ENCODE results near the gene ZDHHC8.

The ZDHHC8 gene

DNA sequence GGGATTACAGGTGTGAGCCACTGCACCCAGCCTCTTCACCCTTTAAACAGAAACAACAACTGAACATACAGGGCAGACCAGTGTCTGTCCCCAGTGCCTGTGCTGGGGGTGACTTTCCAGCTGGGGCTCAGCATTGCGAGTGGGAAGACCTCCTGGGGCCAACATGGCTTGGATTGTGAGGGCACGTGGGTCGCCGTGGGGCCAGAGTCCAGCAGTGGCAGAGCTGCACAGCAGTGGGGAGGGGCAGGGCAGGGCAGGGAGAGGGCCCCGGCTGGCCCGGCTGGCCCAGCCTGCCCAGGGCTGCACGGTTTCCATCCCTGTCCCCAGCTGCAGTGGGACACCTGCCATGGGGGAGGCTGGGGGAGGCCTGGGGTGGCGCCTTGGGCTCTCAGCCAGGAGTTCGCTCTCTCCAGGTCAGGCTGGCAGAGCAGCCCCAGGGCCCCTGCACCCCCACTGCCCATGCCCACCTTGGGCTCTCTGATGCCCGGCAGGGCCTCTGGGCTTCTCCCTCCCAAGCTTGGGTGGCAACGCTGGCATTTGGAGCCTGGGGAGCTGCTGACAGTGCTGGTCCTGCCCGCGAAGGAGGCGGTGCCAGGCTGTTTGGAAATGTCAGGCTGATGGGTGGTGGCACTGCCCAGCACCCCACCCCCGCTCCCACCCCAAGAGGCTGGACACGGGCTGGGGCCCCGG, 49.7 kb downstream of the ZDHHC8 start:
- no peak for DNase-seq

DNA sequence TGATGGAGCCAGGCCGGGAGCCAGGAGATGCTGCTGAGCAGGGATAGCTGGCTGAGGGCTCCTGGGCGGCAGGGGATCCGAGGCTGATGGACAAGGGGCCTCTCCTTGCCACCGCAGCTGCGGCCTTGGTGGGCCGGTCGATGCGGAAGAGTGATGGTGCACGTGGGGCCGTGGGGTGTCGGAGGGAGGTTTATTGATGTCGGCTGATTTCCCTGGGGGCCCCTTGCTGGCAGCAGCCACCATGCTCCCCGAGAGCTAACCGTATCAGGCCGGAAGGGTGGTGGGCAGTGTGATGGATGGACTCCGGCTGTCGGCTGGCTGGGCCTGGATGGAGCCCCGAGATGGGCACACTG, 50.3 kb downstream of the ZDHHC8 start:
- no peak for DNase-seq

DNA sequence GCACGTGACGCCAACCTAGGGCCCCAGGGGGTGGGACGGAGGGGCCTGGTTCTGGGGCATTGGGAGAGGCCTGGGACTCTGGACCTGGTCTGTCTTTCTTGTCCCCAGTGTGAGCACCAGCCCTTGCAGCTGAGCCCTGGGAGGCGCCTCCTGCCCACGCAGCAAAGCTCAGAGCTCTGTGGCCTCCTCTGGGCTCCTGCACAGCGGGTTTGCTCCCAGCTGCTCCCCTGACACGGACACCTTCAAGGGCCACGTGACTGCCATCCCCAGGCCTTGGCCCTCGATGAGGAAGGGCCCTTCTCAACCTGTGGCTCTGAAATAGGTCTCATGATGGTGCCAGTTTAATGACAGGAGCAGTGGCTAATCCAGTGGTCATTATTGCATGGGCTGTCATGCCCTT, 50.8 kb downstream of the ZDHHC8 start:
- no peak for DNase-seq

- no peak for DNase-seq
Observed at GRCh38 chr22:20183101-20183500, 51.5 kb downstream of the ZDHHC8 start.

GRCh38 chr22:20183823-20184222, 52.2 kb downstream of the ZDHHC8 start:
- no peak for DNase-seq

DNA sequence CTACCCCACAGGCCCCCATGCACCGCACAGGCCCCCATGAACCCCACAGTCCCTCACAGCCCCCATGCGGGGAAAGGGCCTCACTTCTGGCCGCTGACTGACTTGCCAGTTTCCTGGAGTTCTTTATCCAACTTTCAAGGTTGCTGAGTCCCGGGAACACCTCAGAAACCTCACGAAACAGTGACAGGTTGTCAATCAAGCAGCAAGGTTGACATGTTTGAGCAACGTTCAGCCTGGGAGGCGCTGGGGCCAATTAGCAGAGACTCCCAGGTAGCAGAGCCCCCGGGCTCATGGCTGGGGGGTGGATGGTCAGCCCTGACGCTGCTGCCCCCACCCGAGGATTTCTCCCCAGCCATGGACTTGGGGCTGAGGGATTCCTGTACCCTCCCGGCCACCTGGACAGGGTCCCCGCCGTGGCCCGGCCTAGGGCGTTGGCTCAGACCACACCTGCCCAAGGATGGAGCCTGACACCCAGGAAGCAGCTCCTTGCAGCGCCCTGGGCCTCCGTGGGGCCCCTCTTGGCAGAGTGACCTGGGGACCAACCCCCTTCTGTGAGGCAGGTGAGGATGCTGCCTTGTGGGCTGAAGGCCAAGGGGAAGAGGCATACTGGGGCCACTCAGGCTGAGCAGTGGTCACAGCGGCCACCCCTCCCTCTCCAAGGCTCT, 53.0 kb downstream of the ZDHHC8 start:
- no peak for DNase-seq

GRCh38 chr22:20185750-20186149, 54.1 kb downstream of the ZDHHC8 start:
- DNase-seq: no peak

GRCh38 chr22:20186183-20186870, 54.7 kb downstream of the ZDHHC8 start:
- no peak for DNase-seq

DNA sequence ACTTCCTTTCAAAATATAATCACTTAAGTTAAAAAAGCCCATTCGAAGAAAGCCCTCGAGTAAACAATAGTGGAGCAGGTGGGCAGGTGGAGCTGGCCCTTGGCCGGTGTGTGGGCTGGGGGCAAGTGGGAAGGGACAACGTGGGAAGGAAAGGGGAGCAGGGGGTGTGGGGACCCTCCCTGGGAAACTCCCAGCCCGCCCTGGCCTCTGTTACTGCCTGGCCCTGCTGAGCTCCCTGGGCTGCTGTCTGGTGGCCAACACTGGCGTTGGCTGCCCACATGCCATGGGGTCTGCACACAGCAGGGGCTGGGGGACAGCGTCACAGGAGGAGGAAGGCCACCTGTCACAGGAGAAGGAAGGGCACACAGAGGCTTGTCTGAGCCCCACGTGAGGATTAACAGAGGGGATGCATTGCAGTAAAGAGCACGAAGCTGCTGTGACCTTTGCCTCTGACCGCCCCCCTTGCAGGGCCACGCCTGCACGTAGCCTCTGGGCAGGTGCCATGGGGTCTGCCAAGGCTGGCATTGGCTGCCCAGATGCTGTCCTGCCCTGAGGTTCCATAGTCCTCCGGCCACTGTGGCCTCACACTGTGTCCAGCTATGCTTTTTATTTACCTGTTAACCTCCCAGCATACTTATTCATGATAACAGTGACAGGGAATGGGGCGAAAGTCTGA, 55.4 kb downstream of the ZDHHC8 start:
- no peak for DNase-seq

GRCh38 chr22:20187777-20188566, 56.4 kb downstream of the ZDHHC8 start:
- DNase-seq: no peak

GRCh38 chr22:20188567-20188877, 56.9 kb downstream of the ZDHHC8 start:
- no peak for DNase-seq

GRCh38 chr22:20191000-20191515, 59.5 kb downstream of the ZDHHC8 start:
- DNase-seq: no peak

DNA sequence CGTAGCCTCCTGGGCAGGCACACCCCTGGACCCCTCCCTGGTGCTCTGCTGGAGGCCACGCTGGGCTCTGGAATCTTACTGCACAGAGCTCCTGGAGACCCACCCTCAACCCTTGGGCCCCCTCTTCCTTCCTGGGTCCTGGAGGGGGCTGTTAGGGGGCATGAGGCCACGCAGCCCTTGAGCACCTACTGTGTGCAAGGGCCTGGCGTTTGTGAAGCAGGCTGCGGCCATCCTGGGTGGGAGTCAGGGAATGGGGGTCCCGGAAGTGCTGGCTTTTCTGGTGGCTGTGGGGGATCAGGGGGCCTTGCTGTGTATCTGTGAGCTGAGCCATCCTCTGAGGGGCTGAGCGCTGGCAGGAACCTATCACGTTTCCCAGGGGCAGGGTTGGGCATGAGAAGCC, 60.2 kb downstream of the ZDHHC8 start:
- DNase-seq: no peak

- no peak for DNase-seq
Observed at GRCh38 chr22:20192293-20192971, 60.8 kb downstream of the ZDHHC8 start.

- no peak for DNase-seq
Observed at GRCh38 chr22:20192972-20193760, 61.6 kb downstream of the ZDHHC8 start.

- no peak for DNase-seq
Observed at GRCh38 chr22:20193761-20194494, 62.3 kb downstream of the ZDHHC8 start.

- DNase-seq: no peak
Observed at GRCh38 chr22:20194681-20195593, 63.3 kb downstream of the ZDHHC8 start.

- DNase-seq: no peak
Observed at GRCh38 chr22:20196094-20196842, 64.7 kb downstream of the ZDHHC8 start.
